ENCODE measurements around the gene UCHL5. TPM values are rescaled to one million over a fixed set of nuclear protein-coding genes. Genes with fewer than 3 reads are reported as not detected.

UCHL5 gene
- total and polyA plus RNA-seq, 2 of the 13 experiments (the other 11 are each of a cell fraction or from before 2014, with no cell fraction given), result 18.2 to 44.1 TPM

- TF ChIP-seq MYC (CRISPR knock-in tag; IDR thresholded peaks at IDR 0.05; ENCODE audit: borderline replicate concordance) (0 out of 2 replicates have a peak, but pooled peaks have one; percentile 24), ZNF761 (CRISPR knock-in tag; conservative IDR thresholded peaks at IDR 0.05) (no peak), KDM3A (CRISPR knock-in tag; IDR thresholded peaks at IDR 0.05; ENCODE audit: low read depth) (no peak), GABPB1 (CRISPR knock-in tag; IDR thresholded peaks at IDR 0.05) (peak; percentile 31; the same call in 1 of the 2 replicates), ZBTB7A (CRISPR knock-in tag; IDR thresholded peaks at IDR 0.05) (no peak), ZSCAN29 (CRISPR knock-in tag; conservative IDR thresholded peaks at IDR 0.05) (0 out of 2 replicates have a peak, but pooled peaks have one; percentile 15), TGIF2 (CRISPR knock-in tag; IDR thresholded peaks at IDR 0.05) (peak; percentile 38; the same call in 1 of the 2 replicates), ZNF383 (CRISPR knock-in tag; IDR thresholded peaks at IDR 0.05; ENCODE audit: borderline replicate concordance) (peak; percentile 94; the same call in 1 of the 2 replicates), ELF4 (CRISPR knock-in tag; IDR thresholded peaks at IDR 0.05; ENCODE audit: borderline replicate concordance) (no peak), HOMEZ (CRISPR knock-in tag; IDR thresholded peaks at IDR 0.05; ENCODE audit: low read depth) (no peak), DDIT3 (CRISPR knock-in tag; IDR thresholded peaks at IDR 0.05) (no peak), GATAD2A (CRISPR knock-in tag; IDR thresholded peaks at IDR 0.05) (0 out of 2 replicates have a peak, but pooled peaks have one; percentile 46), ZSCAN12 (CRISPR knock-in tag; IDR thresholded peaks at IDR 0.05) (0 out of 2 replicates have a peak, but pooled peaks have one; percentile 9), PAF1 (CRISPR knock-in tag; IDR thresholded peaks at IDR 0.05) (no peak), SKI (IDR thresholded peaks at IDR 0.05; ENCODE audit: partially characterized antibody) (no peak), ZNF367 (CRISPR knock-in tag; IDR thresholded peaks at IDR 0.05; ENCODE audit: borderline replicate concordance) (no peak), ZNF644 (CRISPR knock-in tag; IDR thresholded peaks at IDR 0.05; ENCODE audit: low read depth) (no peak), ZNF512B (CRISPR knock-in tag; IDR thresholded peaks at IDR 0.05; ENCODE audit: borderline replicate concordance) (0 out of 2 replicates have a peak, but pooled peaks have one; percentile 35), ATAD3A (CRISPR knock-in tag; IDR thresholded peaks at IDR 0.05) (no peak), RARG (CRISPR knock-in tag; IDR thresholded peaks at IDR 0.05; ENCODE audit: low read depth) (no peak), GATA4 (IDR thresholded peaks at IDR 0.05; ENCODE audit: borderline replicate concordance, low read depth) (no peak)
- TF ChIP-seq, protein P1, sequence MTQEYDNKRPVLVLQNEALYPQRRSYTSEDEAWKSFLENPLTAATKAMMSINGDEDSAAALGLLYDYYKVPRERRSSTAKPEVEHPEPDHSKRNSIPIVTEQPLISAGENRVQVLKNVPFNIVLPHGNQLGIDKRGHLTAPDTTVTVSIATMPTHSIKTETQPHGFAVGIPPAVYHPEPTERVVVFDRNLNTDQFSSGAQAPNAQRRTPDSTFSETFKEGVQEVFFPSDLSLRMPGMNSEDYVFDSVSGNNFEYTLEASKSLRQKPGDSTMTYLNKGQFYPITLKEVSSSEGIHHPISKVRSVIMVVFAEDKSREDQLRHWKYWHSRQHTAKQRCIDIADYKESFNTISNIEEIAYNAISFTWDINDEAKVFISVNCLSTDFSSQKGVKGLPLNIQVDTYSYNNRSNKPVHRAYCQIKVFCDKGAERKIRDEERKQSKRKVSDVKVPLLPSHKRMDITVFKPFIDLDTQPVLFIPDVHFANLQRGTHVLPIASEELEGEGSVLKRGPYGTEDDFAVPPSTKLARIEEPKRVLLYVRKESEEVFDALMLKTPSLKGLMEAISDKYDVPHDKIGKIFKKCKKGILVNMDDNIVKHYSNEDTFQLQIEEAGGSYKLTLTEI (CRISPR knock-in tag; conservative IDR thresholded peaks at IDR 0.05), result no peak
- TF ChIP-seq, protein P2, sequence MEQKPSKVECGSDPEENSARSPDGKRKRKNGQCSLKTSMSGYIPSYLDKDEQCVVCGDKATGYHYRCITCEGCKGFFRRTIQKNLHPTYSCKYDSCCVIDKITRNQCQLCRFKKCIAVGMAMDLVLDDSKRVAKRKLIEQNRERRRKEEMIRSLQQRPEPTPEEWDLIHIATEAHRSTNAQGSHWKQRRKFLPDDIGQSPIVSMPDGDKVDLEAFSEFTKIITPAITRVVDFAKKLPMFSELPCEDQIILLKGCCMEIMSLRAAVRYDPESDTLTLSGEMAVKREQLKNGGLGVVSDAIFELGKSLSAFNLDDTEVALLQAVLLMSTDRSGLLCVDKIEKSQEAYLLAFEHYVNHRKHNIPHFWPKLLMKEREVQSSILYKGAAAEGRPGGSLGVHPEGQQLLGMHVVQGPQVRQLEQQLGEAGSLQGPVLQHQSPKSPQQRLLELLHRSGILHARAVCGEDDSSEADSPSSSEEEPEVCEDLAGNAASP (CRISPR knock-in tag; IDR thresholded peaks at IDR 0.05; ENCODE audit: borderline replicate concordance), result peak; percentile 52
These were observed 455 bp downstream of the UCHL5 start (continued) for GRCh38 chr1:193058529-193059281.

Measured in HepG2 (cell line).